GM03348 (cell line): Measurements from ENCODE around the gene PRKAG2.
"Not testable (repeated sequence)": the region's sequence is repeated elsewhere in the genome, so short reads cannot be mapped to it uniquely, and the experiment has no call there.

Experiments used
- DNase-seq: peaks from one replicate; pipeline ENCODE4 v3.0.0; 2012; ENCODE audit warnings: low spot score

The PRKAG2 gene

DNA sequence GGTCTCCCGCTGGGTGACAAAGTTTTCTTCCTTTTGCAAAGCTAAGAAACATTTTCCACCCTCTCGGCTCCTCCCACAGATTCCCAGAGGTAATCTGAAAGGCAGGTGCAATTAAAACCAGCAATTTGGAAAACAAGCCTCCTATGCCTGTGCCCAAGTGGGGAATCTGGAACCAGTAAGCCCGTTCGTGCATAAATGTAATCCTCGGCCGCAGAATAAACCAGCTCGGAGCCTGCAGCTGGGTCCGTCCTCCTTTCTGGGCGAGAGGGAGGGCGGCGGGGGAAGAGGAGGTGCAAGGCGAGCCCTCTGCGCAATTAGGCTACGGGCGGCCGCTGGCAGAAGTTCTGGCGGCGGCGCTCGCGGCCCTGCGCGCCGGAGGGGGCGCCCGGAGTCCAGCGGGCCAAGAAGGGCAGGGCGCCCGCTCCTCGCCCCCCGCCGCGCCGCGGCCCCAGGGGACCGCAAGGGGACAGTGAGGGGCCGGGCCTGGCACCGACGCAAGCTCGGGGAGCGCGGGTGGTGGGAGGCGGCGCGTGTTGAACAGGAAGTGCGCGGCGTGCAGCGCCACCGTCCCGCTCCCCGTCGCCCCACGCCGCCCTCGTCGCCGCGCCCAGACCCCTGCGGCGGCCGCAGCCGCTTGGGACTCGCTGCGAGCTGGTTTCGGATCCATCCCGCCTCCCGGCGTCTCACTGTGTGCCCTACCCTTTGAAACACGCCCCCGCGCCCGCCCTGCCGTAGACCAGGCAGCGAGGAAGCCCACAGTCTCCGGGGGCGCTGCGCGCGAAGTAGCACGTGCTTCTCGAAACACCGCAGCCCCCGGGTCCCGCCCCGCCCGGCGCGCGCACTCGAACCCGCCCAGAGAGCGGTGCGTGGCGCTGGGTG lies at the start of gene PRKAG2:
Gene PRKAG2, minus strand, starts transcription at position 217 of the 879 bp plus-strand sequence. CDS start 495 bp downstream, outside the sequence.
- DNase-seq = peak; percentile 63

DNA sequence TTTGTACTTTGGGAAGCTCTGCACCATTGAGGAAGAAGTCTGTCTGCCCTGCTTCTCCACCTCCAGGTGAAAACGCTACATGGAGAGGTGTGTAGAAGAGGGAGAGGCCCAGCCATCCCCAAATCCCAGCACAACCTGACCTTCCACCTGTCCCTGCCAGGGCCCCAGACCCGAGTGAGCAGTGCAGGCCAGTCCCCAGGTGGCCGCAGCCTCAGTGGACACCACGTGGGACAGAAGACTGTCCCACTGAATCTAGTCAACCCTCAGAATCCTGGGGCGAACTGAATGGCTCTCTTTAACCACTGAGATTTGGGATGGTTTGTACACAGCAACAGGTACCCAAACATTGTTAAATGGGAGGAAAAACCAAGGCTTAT lies 49.4 kb upstream of the PRKAG2 start:
- no peak for DNase-seq

DNA sequence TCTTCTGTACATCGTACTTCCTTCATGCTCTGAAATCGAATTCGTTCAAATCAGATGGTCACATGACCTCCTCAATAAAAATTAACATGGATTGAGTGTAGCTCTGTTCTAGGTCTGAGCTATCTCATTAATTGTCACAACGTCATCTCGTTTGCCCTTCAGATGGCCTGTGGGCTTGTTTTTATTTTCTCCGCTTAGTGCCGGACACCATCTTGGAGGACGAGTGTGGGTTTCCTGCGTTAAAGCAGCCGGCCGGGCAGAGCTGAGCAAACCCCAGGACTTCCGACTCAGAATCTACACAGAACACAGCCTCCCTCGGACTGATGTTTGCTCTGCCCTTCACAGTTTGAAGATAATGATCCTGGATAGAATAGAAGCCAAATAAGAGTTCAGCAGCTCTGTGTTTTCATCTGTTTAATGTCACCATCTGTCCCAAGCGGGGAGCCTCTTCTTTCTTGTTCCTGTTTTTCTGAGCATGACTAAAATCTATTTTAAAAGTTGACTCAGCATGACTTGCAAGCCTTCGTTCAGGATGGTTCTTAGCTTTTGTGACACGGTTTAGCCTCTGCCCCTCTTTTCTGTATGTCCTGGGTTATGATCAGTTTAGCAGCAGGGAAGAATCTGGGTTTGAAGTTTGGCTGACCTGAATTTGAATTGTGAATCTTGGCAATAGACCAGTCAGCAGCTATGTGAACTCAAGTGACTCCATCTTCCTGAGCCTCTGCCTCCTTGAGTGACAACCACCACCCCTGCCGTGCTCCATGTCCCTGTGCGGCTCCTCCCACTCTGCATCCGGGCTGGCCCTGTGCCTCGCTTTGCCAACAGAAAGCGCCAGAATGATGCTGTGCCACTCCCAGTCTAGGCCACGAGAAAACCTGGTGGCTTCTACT lies 48.8 kb upstream of the PRKAG2 start:
- DNase-seq = no peak

DNA sequence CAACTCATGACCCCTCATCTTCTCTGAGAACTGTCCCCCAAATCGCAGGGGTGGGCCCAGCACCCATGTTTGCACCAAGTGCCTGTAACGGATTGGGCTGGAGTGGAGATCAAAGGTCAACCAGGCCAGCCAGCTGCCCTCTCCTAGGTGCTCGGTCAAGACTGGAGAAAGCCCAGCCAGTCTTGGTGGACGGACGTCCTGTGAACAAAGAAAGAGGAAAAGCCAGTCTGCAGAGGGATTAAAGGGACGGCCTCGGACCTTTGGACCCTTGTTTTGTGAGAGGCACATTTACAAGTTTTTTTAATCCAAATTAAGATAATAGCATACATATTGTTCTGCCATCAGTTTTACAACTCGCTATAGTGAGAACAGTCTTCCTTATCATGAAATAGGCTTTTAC lies 47.6 kb upstream of the PRKAG2 start:
- no peak for DNase-seq

DNA sequence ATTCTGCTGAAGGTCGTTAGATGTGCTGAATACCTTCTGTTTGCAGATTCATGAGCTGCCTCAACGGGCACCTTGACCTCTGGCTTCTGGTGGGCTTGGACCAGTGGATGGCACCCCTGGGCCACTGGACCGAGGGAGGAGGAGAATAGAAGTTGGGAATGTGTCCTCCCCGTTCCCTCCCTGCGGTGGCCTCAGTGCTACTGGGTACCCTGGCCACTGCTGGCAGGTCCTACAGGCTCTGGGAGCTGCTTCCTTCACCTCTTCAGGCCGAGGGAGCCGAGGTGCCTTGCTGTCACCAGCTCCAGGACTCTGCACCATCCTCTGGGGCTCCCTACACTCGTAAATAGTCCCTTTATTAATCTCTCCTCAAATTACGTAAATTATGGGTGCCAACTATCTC lies 47.1 kb upstream of the PRKAG2 start:
- no peak for DNase-seq

DNA sequence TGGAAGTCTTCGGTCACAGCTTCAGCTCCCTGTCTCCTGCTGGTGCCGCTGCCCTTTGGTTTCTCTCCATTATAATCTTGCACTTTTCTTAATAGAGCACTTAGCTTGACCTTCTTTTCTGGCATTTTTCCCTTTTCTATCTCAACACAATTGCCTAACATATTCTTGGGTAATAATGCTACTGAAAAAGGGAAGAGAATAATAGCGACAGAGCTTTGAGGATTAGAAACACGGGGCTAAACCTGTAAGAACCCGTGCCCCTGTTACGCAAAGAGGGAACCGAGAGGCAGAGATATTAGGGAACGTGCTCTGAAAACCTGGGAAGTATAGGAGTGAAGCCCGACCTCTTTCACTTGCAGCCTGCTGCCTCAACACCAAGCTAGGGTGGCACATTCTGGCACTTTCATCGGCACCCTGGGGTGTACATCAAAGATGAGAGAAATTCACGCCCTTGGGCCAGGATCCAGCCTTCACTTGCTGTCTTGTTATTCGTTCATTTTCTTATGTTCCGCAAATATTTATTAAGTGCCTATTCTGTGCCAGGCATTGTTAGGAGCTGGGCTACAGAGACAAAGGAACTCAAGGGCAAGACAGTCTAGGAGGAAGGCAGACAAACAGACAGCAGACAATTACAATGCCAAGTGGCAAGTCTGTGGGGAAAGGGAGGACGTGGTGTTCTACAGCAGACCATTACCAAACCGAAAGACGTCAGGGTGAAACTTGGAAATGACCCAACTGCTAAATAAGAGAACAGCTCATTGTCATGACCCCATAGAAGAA lies 46.4 kb upstream of the PRKAG2 start:
- DNase-seq = no peak

DNA sequence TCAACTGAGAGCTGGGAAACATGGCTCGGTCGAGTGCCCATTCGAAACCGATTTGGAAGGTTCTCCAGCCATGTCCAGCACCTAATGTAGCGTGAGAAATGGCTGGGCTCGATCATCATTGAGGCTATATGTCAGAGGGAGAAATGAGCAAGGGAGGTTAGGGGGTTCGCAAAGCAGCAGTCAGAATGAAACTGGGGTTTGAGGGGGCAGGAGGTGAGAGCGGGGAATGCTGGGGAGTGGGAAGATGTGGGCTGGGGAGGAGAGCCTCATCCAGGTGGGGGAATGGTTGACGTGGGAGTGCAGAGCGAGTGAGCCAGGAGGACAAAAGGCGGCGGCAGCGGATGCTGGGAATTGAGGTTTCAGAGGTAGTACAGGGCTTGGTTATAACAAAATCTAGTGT lies 44.5 kb upstream of the PRKAG2 start:
- no peak for DNase-seq

DNA sequence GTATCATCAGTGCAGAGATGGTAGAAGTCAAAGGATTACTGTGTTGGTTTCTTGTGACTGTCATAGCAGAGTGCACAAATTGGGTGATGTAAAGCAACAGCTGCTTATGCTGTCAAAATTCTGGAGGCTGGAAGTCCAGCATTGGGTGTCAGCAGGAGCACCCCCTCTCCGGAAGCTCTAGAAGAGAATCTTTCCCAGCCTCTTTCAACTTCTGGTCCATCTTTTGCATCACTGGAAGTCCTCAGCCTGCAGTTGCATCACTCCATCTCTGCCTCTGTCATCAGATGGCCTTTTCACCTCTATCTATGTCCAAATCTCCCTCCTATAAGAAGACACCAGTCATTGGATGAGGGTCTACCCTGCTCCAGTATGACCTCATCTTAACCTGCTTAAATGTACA lies 43.6 kb upstream of the PRKAG2 start:
- DNase-seq = no peak

DNA sequence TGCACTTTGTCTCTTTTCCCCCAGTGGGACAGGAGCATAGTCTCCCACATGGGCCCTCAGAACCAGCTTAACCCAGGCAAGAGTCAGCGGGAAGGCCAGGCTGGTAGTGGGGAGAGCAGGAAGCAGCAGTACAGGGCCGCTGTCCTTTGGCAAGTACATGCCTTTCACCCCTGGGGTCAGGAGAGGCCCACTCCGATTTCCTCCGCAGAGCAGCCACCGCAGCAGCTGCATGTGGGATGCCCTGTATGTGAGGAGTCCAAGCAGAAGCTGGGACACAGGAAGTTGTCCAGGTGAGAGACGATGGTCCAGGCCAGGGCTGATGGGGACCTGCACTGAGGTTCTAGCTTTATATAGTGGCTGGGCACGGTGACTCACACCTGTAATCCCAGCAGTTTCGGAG lies 42.7 kb upstream of the PRKAG2 start:
- DNase-seq = no peak

DNA sequence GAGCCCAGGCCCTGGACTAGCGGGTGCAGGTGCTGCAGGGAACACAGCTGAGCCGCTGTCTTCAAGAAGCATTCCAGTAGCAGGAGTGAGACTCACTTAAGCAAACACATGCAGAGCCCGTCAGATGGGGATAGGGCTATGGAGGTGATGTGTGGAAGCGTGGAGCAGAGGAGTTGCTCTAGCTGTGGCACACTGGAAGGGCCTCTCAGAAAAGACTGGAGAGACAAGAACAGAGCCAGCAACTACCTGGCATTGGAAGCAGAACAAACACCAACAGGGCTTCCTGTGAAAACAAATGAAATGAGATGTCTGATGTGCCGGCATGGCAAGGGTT lies 41.6 kb upstream of the PRKAG2 start:
- no peak for DNase-seq

DNA sequence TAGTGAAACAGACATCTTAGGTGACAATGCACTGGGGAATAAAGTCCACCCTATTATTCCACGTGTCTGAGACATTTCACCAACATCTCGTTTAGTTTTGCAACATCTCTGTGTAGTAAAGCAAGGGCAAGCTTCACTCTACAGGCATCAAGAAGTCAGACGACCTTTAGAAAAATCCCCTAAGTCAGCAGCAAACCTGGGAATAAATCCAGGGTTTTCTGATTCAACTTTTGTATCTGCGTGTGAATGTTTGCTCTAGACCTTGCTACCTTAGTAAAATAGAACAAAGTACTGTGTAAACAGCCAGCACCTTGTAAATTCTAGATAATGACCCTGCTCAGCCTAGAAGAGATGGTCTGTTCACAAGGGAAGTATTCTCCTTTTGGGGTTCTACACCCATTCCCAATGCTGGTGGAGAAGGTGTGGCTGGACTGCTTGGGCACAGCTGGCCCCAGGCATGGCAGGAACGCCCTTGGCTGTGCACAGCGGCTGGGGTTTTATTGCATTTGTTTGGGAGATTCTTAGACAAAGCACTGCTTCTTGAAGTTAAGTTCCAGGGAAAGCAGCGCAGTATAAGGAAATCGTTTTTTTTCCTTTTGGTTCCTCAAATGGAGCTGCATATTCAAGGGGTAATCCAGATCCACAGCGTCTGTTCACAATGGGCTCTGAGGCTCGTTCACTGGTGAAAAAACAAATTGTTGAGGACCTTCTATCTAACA lies 41.0 kb upstream of the PRKAG2 start:
- DNase-seq = no peak

DNA sequence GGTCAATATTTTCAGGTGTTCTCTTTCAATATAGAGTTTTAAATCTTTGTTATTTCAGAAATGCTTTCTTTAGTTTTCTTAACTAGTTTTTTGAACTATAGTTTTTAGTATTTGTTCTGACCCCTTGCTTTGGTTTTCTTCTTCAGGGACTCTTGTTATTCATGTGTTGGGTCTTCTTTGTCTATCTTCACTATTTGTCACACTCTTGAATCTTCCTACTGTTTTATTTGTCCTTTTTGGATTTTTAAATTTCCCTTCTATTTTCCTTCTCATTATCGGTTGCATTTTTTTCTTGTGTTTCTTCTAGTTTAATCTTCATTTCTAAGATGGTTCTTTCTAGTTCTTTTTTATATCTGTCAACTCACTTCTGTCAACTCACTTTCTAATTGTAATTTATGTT lies 37.1 kb upstream of the PRKAG2 start:
- no peak for DNase-seq

DNA sequence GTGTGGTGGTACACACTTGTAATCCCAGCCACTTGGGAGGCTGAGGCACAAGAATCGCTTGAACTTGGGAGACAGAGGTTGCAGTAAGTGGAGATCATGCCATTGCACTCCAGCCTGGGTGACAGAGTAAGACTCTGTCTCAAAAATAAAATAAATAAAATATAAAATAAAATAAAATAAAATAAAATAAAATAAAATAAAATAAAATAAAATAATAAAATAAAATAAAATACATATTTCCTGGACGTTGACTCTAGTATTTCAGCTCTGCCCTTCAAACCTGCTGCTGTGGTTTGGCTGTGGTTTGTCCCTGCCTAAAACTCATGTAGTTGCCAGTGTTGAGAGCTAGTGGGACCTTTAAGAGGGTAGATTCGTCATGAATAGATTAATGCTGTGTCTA lies 33.7 kb upstream of the PRKAG2 start:
- not testable (repeated sequence) for DNase-seq

DNA sequence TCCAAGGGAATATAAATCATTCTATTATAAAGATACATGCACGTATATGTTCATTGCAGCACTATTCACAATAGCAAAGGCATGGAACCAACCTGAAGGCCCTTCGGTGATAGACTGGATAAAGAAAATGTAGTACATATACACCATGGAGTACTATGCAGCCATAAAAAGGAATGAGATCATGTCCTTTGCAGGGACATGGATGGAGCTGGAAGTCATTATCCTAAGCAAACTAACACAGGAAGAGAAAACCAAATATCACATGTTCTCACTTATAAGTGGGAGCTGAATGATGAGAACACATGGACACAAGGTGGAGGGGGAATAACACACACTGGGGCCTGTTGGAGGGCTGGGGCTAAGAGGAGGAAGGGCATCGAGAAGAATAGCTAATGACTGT lies 30.2 kb upstream of the PRKAG2 start:
- not testable (repeated sequence) for DNase-seq

DNA sequence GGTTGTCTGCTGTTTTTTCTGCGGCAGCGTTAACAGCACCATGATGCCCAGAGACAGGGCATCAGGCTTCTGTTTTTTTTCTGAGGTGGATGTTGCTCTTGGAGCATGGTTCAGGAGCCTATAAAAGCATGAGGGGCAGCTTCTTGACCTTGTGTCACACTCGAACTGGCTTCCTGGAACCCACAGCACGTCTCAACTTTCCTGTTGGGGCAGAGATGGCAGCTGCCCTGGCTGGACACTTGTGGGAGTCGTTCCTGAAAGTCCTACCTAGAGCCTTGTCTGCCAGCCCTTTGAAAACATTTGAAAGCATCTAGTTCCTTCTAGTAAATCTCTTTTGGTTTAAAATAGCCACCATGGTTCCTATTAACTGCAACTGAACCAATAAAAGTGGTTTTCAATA lies 28.9 kb upstream of the PRKAG2 start:
- DNase-seq = no peak

DNA sequence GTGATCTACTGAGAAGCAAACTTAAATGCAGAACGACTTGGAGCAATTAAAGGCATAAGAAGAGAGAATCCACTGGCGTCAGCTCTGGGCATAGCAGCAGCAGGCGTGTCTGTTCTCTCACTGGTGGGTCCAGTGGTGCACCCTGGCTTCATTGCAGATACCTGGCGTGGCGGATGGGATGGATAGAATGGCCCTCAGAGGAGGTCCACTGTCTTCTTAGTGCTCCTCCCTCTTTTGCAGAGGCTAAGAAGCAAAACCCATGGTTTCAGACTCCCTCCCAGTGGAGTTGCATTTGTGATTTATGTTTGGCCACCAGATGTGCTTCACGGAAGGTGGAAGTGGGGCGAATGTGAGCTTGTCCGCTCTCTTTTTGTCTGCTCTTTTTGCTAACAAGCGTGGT lies 28.4 kb upstream of the PRKAG2 start:
- no peak for DNase-seq

DNA sequence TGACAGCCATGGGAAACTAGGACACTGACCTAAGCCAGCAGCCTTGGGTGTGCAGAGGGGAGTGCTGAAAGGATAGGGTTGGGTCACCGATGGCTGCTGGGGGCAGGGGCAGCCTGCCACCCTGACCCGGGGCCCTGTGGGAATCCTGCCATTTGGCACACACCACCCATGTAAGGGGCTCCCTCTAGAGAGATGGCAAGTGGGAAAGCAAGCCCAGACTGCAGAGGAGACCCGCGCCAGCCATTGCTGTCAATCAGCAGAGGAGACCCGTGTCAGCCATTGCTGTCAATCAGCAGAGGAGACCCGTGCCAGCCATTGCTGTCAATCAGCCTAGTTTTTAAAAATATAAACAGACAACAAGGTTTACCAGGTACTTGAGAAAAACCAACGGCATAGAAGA lies 27.4 kb upstream of the PRKAG2 start:
- DNase-seq = no peak

DNA sequence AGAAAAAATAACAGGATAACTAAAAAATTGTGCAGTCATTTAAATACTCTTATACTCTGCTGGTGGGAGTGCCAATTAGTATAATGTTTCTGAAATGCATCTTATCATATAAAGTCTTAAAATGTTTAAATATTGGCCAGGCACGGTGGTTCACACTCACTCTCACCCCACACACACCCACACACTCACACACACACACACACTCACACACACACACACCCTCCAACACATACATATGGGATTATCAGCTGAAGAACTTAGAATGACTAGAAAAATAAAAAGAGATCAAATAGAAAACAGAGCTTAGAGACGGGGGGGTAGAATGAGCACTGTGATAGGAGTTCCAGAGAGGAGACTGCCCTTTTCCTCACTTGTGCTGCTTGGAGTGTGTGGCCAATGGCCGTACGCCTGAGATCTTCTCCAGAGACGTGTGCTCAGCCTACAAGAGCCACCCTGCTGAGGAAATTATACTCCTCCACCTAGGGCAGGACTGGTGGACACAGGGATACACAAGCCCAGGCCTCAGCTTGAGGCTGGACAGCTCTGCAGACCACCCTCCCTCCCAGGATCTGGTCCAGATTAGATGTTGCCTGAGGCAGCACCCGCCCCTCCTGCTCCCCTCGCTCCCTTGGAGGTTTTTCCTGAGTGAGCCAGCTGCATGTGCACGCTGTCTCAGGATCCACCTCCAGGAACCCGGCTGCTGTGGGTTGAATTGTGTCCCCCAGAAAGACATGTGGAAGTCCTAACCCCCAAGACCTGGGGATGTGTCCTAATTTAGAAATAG lies 26.5 kb upstream of the PRKAG2 start:
- no peak for DNase-seq

DNA sequence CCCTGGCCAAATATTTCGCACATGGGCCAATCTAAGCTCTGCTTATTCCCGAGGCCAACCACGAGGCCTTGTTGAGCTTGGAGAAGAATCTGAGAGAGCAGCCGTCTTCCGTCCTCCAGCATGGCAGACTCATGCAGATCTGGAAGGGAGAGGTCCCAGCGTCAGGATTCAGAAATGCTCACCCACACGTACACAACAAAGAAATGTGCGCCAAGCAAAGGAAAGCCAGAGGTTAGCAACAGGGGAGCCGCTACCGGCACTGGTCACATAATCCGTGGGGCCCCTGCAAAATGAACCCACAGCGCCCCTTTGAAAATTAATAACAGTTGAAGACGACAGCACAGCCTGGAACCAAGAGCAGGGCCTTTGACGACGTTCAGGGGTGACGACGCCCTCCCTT lies 25.4 kb upstream of the PRKAG2 start:
- DNase-seq = no peak

DNA sequence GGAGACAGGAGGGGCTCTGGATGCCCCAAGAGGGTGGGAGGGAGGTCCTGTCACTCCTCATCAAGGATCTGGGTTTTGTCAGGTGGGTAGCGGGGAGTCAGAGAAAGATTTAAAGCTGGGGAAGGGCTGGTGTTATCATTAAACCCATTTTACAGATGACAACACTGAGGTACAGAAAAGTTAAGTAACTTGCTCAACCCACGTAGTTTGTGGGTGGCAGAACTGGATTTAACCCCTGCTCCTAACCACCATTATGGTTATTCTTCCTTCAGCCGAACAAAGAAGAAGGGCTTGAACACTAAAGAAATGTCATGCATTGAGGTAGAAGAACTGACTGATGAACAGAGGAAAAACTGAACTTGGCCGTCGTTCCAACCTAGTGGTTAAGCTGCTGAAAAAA lies 24.9 kb upstream of the PRKAG2 start:
- no peak for DNase-seq

DNA sequence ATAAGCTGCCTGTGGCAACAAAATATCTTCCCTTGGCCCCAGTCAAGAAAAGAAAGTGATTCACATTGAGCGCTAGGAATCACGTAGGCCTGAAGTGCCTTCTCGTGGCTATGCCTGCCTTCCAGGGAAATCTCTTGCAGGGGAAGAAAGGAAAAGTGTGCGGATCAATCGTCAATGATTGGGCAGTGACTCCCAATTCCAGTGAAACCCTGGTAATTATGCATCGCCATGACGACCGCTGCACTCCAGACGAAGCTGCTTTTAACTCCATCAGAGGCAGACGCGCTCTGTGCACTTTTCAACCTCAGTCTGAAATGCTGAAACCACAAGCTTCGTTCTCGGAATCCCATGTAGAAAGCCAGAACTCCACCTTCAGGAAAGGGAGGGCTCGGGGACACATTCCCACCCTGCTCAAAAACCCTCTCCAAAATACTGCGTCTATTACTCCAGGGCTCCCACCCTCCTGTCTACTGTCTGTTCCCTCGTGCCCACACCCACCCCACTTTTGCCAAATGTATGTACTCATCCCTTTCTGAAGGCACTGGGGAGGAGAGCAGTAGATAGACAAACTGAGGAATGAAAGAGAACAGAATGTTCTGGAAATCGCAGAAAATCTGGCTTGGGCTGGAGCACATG lies 24.2 kb upstream of the PRKAG2 start:
- DNase-seq = no peak
